Ovary (tissue), 3 donors: ENCODE measurements around the gene DHX16.

Experiments
- CTCF ChIP-seq, 3 donors: fragments of 450-650 bp in 2 of 3; fragments of 200-600 bp in 1 of 3; IDR thresholded peaks; one replicate each; pipeline versions ENCODE4 v1.5.1 to v1.8.0; 2016 to 2022; ENCODE audit warnings: antibody characterized with exemption in 3 of 3, mild to moderate bottlenecking in 1 of 3
- EP300 ChIP-seq: sonication (generic); formaldehyde crosslinking; IDR thresholded peaks from one replicate; pipeline ENCODE4 v1.6.1; 2017; ENCODE audit warnings: antibody characterized with exemption
- POLR2A ChIP-seq: fragments of 450-650 bp; IDR thresholded peaks from one replicate; pipeline ENCODE4 v1.6.1; 2017; ENCODE audit warnings: antibody characterized with exemption, mild to moderate bottlenecking, moderate library complexity
- donor health status: DM: no; HTN: no; CAD: no.

GRCh38 chr6:30614843-30615218 lies 58.0 kb downstream of the DHX16 start:
- TF ChIP-seq POLR2A (peak; percentile 71), CTCF (IDR thresholded peaks at IDR 0.05) (no peak), EP300 (no peak)
